HUES64 (cell line): ENCODE measurements around the gene ANKMY2.

Experiments used
- H3K27ac ChIP-seq: 2 replicates; pipeline ENCODE4 v1.7.0; 2013; ENCODE audit warnings: low read depth, low read length, inconsistent platforms
- H3K27me3 ChIP-seq: 2 replicates; pipeline ENCODE4 v1.6.1; 2013; ENCODE audit warnings: mild to moderate bottlenecking, low read length; ENCODE audit not compliant: insufficient read depth
- H3K36me3 ChIP-seq: 2 replicates; pipeline ENCODE4 v1.6.1; 2013; ENCODE audit warnings: mild to moderate bottlenecking, low read length; ENCODE audit not compliant: insufficient read depth
- H3K4me1 ChIP-seq: 2 replicates; pipeline ENCODE4 v1.6.1; 2013; ENCODE audit warnings: mild to moderate bottlenecking, low read length, moderate library complexity; ENCODE audit not compliant: insufficient read depth
- H3K4me3 ChIP-seq: 2 replicates; pipeline ENCODE4 v1.5.1; 2013; ENCODE audit warnings: mild to moderate bottlenecking, low read length, moderate library complexity
- H3K9ac ChIP-seq: 2 replicates; pipeline ENCODE4 v1.6.1; 2013; ENCODE audit warnings: mild to moderate bottlenecking, low read depth, low read length
- H3K9me3 ChIP-seq: 2 replicates; pipeline ENCODE4 v1.6.1; 2013; ENCODE audit warnings: low read depth, low read length; ENCODE audit not compliant: insufficient read depth
- WGBS: fragments of 150-250, 120-280 bp; methylation state at CpG from one replicate; pipeline ENCODE4 v1.1.7; 2013; ENCODE audit warnings: missing lambda C conversion rate; 5-methylcytosine and 5-hydroxymethylcytosine counted together

Gene ANKMY2

DNA sequence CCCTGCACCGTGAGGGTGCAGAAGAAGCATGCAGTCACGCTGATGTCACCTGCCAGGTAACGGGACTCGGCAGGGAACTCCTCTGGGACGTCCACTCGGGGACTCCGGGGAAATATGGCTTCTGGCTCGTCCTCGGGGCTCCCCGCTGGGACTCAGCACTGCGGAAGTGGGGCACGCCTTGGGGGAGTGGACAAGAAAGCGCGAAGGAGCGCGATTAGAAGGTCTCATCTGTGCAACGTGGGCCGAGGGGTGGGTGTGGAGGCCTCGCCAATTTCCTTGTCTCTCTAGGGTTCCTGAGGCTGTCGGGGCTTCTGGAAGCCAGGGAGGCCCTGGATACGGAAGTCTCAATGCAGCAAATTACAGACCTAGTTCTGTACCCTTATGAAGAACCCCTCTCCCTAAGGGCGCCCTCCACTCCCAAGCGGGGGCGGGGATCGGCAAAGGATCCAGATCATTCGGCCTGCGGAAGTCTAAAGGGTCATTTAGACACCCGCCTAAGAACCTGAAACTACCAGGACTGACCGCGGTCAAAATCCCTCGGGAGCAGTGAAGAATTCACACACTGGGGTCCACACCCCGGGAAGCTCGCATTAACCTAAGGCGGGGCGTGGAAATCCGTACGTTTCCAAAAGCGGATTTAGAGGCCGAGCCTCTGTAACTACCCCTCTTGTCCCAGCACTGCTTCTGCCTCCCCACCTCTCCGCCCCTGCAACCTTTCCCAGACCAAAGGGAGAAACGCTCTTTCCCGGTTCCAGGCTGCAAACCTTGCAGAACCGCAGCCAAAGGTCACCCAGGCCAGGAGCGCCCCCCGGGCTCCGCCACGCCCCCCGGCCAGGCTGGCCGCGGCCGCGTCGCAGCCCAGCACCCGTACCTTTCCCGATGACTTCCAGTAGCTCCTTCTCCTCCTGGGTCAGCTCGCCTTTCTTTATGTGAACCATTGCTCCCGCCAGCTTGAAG lies 640 bp downstream of the ANKMY2 start:
- H3K27ac ChIP-seq: peak overlapping the region; percentile 95

GRCh38 chr7:16644157-16644556 lies 1.4 kb downstream of the ANKMY2 start:
- 85% methylated on average over 4 of the region's 4 CpGs for WGBS
- Histone ChIP-seq H3K4me1 (peaks cover 24% of the 10 kb centered on the region), H3K9me3 (no peaks in the 10 kb centered on the region), H3K4me3 (peak overlapping the region; percentile 81), H3K27me3 (peaks cover 5% of the 10 kb centered on the region), H3K36me3 (no peaks in the 10 kb centered on the region), H3K27ac (no peak overlapping the region), H3K9ac (no peak overlapping the region)

More for the DNA sequence above, 640 bp downstream of the ANKMY2 start:
- Histone ChIP-seq H3K4me3 (peak overlapping the region; percentile 81), H3K4me1 (peaks cover 26% of the 10 kb centered on the region), H3K27me3 (peaks cover 5% of the 10 kb centered on the region), H3K36me3 (no peaks in the 10 kb centered on the region), H3K9ac (peak overlapping the region; percentile 98), H3K9me3 (no peaks in the 10 kb centered on the region)
- WGBS: 1% methylated on average over 57 of the region's 57 CpGs

DNA sequence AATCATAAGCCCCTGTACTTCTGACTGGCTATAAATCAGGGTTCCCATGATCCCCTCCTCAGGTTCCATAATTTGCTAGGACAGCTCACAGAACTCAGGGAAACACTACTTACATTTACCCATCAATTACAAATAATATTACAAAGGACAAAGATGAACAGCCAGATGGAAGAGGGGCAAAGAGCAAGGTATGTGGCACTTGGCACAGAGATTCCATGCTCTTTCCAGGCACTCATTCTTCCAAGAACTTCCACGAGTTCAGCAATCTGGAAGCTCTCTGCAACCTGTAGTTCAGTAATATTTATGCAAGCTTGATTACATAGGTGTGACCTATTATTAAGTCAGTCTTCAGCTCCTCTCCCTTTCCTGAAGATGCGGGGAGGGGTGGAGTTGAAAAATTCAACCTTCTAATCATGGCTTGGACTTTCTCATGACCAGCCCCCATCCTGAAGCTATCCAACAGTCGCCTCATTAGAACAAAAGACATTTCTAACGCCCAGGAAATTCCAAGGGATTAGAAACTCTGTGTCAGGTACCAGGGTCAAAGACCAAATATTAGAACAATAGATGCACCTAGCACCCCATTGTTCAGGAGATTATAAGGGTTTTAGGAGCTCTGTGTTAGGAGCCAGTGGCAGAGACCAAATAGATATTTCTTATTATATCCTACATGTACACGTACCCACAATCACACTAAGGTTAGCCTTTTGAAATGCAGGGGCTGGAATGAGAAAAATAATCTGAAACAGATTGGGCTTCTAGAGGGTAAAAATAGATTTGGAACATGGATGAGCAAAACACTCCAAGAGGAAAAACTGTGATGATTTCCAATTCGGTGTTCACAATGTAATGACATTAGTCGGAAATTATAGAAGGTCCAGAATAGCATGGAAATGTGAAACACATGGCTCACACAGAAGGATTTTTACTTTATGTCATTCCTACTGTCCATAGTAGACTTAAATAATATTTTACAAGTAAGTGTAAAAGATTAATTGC lies 7.0 kb downstream of the ANKMY2 start:
- 83% methylated on average over 5 of the region's 7 CpGs for WGBS
- H3K27ac ChIP-seq: peak overlapping the region; percentile 9
- no peaks in the 10 kb centered on the region for H3K9me3 ChIP-seq
- no peak overlapping the region for H3K9ac ChIP-seq
- peaks cover 20% of the 10 kb centered on the region; the same call in 1 of the 2 replicates for H3K4me1 ChIP-seq
- H3K27me3 ChIP-seq: no peaks in the 10 kb centered on the region
- no peak overlapping the region for H3K4me3 ChIP-seq
- H3K36me3 ChIP-seq: peaks cover 11% of the 10 kb centered on the region; the same call in 1 of the 2 replicates

GRCh38 chr7:16637379-16637778 lies 8.2 kb downstream of the ANKMY2 start:
- WGBS: 89% methylated on average over 5 of the region's 5 CpGs
- Histone ChIP-seq H3K4me3 (no peak overlapping the region), H3K27me3 (no peaks in the 10 kb centered on the region), H3K36me3 (peaks cover 11% of the 10 kb centered on the region; the same call in 1 of the 2 replicates), H3K9ac (no peak overlapping the region), H3K27ac (no peak overlapping the region), H3K4me1 (peaks cover 20% of the 10 kb centered on the region; the same call in 1 of the 2 replicates), H3K9me3 (no peaks in the 10 kb centered on the region)

DNA sequence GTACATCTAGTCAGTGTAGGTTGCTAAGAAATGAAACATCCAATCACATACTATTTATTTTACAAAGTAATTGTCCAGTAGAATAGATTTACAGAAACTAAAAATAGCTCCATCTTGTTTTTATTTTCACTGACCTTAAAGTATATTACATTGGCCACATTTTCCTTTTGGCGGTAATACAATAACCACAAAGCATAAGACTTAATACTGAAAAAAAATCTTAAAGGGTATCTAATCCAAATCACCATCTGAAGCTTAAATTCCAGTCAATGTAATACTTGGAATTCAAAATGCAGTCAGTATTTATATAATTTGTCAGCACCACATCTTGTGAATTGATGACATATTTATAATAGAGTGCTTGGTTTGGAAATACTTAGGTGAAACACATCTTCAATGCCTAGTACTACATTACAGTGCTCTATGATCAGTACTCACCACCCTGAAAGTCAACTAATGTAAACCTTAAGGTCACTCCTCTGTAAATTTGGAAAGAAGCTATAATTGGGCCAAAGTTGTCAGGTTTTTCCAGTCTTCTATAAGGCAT lies 8.9 kb downstream of the ANKMY2 start:
- 100% methylated on average over 1 of the region's 1 CpG for WGBS
- H3K36me3 ChIP-seq: peaks cover 11% of the 10 kb centered on the region; the same call in 1 of the 2 replicates
- H3K9ac ChIP-seq: no peak overlapping the region
- H3K4me3 ChIP-seq: no peak overlapping the region
- H3K27me3 ChIP-seq: no peaks in the 10 kb centered on the region
- H3K9me3 ChIP-seq: no peaks in the 10 kb centered on the region
- H3K27ac ChIP-seq: no peak overlapping the region
- H3K4me1 ChIP-seq: peaks cover 20% of the 10 kb centered on the region; the same call in 1 of the 2 replicates

DNA sequence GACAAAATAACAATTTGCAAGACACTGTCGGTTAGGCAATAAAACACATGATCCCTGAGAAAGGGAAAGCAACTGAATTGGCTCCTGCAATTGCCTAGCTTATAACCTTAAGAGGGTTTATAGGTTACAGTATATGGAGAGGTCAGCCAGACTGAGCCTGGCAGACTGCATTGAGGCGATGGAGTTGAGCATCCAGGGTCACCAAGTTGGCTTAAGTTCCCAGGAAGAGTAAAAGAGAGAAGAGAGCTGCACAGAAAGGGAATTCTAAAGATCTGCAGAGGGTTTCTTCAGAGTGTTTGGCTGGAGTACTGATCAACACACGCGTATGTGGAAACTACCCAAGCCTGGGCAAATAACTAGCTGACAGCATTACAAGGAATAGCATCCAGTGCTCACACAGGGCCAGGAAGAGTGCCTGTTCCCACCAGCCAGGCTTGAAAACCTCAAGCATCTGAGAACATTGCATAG lies 11.2 kb downstream of the ANKMY2 start:
- WGBS: 96% methylated on average over 4 of the region's 4 CpGs
- no peaks in the 10 kb centered on the region for H3K27me3 ChIP-seq

GRCh38 chr7:16630654-16631053 lies 14.9 kb downstream of the ANKMY2 start:
- Histone ChIP-seq H3K9ac (no peak overlapping the region), H3K4me1 (peaks cover 5% of the 10 kb centered on the region), H3K4me3 (no peak overlapping the region), H3K9me3 (no peaks in the 10 kb centered on the region), H3K27ac (no peak overlapping the region), H3K36me3 (peaks cover 11% of the 10 kb centered on the region), H3K27me3 (no peaks in the 10 kb centered on the region)
- 29% methylated on average over 1 of the region's 1 CpG for WGBS

More for the DNA sequence above, 11.2 kb downstream of the ANKMY2 start:
- no peak overlapping the region for H3K9ac ChIP-seq
- no peak overlapping the region for H3K27ac ChIP-seq
- H3K9me3 ChIP-seq: no peaks in the 10 kb centered on the region
- H3K4me3 ChIP-seq: no peak overlapping the region
- H3K36me3 ChIP-seq: peaks cover 11% of the 10 kb centered on the region; the same call in 1 of the 2 replicates
- peaks cover 25% of the 10 kb centered on the region for H3K4me1 ChIP-seq

GRCh38 chr7:16627236-16627635 lies 18.3 kb downstream of the ANKMY2 start:
- Histone ChIP-seq H3K9me3 (no peaks in the 10 kb centered on the region), H3K27ac (no peak overlapping the region), H3K36me3 (peaks cover 27% of the 10 kb centered on the region), H3K9ac (no peak overlapping the region), H3K27me3 (no peaks in the 10 kb centered on the region), H3K4me1 (peaks cover 5% of the 10 kb centered on the region), H3K4me3 (no peak overlapping the region)
- WGBS: no CpG with 5 or more reads among the region's 2 CpGs

- no peak overlapping the region for H3K9ac ChIP-seq
- 60% methylated on average over 2 of the region's 2 CpGs for WGBS
- peaks cover 5% of the 10 kb centered on the region for H3K4me1 ChIP-seq
- no peak overlapping the region for H3K27ac ChIP-seq
- H3K9me3 ChIP-seq: no peaks in the 10 kb centered on the region
- H3K27me3 ChIP-seq: no peaks in the 10 kb centered on the region
- no peak overlapping the region for H3K4me3 ChIP-seq
- peaks cover 30% of the 10 kb centered on the region for H3K36me3 ChIP-seq
Observed at GRCh38 chr7:16626388-16626787, 19.2 kb downstream of the ANKMY2 start.

- Histone ChIP-seq H3K9ac (no peak overlapping the region), H3K4me3 (no peak overlapping the region), H3K27me3 (no peaks in the 10 kb centered on the region), H3K36me3 (peaks cover 38% of the 10 kb centered on the region), H3K9me3 (no peaks in the 10 kb centered on the region), H3K4me1 (peaks cover 4% of the 10 kb centered on the region; the same call in 1 of the 2 replicates), H3K27ac (no peak overlapping the region)
- WGBS: 100% methylated on average over 1 of the region's 2 CpGs
Observed at GRCh38 chr7:16619979-16620408, 25.6 kb downstream of the ANKMY2 start.
